Measurements from ENCODE around the gene ANO2.
"Not testable (repeated sequence)": the region's sequence is repeated elsewhere in the genome, so short reads cannot be mapped to it uniquely, and the experiment has no call there.

ANO2 gene

DNA sequence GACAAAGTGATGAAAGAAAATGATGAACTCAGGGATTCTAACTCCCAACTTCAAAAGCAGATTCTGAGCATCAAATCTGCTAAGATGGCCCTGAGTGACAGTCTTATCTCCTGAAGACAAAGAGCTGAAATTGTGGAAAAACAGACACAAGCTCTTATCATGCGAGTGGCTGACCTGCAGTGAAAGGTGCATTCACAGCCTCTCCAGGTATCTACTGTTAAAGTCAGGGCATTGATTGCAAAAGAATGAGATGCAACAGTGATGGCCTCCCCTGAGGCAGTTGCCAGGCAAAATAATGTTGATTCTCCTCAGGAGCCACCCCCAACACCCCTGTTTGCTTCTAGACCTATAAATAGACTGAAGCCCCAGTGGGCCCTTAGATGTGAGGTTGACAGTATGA is 126.2 kb downstream of the ANO2 start:
- DNase-seq (ENCODE audit: low read depth in 2 of 2) = not testable (repeated sequence)

DNA sequence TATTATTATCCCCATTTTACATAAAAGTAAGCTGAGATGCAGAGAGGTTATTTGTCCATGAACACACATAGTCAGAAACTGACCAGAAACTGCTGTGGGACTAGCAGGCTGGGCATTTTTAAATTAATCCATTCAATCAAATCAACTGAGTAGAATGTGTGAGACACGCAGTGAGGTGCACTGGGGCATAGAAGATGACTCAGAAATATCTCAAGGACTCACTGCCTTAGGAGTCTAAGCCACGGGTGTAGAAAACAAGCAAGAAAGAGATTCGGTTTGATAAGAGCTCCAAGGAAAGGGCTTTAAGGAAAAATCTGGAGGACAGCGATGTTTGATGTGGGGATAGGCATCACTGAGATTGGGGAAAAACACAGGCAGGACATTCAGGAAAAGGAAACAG is 127.8 kb downstream of the ANO2 start:
- no peak for DNase-seq (ENCODE audit: low read depth in 2 of 2)

DNA sequence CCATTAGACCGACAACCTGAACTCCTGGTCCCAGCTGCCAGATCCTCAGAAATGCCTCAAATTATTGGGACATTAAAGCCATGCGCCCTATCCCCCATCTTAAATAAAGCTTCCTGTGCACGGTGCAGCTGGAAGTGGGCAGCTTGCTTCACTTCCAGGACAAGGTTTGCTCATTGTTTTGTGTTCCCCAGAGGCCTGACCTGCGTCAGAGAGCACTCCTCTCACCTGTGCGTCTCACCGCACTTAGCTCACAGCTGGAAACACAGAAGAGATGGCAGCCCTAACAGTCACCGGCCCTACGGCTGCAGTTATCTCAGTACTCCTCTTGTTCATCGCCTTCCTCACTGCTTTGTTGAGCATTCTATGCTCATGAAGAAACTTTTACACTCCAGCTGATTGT is 135.5 kb downstream of the ANO2 start:
- DNase-seq (ENCODE audit: low read depth in 2 of 2) = no peak

DNA sequence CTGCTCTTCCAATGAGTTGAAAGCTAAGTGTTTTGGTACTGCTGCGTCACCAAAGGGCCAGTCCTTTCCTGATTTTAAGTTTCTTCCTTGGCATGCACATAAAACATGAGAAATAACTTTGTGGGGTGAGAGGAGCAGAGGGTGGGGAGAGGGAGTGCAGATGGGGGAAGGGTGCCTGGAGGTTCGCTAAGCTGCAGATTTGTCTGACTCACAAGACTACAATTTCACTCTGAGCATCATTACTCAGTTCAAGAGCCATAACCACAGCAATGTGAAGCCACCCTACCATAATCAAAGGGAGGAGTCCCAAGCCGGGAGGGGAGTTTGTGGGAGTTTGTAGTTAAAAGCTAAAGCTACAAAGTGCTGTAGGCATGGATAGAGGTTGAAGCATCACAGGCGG is 136.1 kb downstream of the ANO2 start:
- DNase-seq (ENCODE audit: low read depth in 2 of 2) = no peak

DNA sequence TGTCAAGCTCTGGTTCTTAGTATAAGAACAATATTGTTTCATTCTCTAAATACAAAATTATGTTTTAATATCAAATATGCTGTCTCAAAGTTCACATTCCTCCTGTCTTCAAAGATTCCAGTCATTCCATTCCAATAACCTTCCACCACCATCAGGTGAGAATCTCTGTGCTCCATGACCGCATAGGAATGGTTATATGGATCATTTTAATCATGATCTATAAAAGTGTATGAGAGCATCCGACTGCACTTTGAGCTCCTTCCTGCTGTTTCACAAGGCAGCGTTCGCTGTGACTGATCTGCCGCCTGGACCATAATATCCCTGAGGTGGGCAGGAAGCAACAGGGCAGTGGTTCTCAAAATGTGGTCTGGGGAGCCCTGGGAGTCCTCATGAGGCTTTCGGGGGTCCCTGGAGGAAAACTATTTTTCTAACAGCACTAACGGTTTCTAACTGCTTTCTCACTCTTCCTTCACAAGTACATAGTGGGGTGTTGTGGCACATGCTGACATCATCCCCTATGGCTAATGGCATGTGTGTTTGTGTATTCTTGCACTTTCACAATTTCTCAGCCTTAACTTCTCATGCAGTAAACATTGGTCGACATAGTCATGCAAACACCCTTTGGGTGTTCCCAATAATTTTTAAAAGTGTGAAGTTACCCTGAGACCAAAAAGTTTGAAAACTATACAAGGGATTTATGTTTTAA is 137.4 kb downstream of the ANO2 start:
- no peak for DNase-seq (ENCODE audit: low read depth in 2 of 2)

DNA sequence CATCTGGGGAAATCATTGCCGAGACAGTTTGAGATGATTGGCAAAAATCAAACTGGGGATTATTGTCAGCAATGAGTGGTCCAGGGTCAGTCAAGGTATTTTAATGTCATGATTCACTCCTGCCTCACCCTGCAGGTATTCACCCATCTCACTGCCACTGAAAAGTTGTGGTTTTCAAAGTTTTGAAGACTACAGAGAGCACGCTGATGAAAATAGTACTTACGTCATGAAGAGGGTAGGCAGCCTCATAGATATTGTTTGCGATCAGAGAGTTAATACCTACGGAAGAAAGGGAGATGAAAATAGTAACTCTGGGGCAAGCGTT is 138.0 kb downstream of the ANO2 start:
- DNase-seq (ENCODE audit: low read depth in 2 of 2) = no peak

DNA sequence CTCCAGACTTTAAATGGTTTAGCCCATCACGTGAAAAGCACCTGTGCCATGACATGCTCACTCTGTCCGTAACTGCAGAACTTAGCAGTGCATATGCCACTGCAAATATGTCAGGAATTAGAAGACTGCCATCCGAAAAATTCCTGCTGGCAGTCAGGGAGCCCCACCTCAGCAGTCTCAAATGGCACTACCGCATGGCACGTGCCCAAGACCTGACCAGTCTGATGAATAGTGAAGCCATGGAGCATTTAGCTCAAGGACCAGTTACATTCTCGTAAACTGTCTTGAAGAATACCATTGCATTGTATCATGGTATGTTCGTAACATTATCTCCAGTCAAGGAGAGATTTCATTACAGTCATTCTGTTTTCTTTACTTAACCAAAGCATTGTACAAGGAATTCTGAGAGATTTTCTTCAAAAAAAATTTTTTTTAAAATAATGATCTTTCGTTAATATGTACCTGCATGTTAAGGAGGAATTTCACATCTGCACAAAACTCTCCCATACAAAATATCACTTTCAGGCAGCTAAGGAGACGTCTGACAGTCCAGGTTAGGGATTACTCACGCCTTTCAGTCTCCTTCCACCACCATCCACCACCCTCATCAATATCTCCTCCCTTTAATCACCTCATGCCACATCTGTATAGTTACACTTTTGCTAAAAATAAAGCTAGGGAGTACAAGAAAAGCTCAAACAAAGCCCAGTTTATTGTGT is 138.5 kb downstream of the ANO2 start:
- no peak for DNase-seq (ENCODE audit: low read depth in 2 of 2)

DNA sequence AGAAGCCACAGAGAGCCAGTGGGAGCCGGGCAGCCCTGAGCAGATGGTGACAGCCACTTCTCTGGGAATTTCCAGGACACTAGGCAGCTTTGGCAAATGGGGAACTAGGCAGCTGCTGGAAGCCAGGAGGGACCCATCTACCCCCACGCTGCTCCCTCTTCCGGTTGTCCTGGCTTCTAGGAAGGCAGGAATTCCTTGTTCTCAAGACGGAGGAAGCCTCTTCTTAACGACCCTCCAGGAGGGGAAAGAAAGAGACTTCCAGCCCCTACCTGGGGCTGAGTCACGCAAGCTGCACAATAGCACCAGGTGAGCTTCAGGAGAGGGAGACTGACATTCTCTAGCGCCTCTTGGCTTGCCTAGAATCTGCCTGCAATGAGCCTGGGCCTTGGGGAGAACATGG is 141.5 kb downstream of the ANO2 start:
- no peak for DNase-seq (ENCODE audit: low read depth in 2 of 2)

DNA sequence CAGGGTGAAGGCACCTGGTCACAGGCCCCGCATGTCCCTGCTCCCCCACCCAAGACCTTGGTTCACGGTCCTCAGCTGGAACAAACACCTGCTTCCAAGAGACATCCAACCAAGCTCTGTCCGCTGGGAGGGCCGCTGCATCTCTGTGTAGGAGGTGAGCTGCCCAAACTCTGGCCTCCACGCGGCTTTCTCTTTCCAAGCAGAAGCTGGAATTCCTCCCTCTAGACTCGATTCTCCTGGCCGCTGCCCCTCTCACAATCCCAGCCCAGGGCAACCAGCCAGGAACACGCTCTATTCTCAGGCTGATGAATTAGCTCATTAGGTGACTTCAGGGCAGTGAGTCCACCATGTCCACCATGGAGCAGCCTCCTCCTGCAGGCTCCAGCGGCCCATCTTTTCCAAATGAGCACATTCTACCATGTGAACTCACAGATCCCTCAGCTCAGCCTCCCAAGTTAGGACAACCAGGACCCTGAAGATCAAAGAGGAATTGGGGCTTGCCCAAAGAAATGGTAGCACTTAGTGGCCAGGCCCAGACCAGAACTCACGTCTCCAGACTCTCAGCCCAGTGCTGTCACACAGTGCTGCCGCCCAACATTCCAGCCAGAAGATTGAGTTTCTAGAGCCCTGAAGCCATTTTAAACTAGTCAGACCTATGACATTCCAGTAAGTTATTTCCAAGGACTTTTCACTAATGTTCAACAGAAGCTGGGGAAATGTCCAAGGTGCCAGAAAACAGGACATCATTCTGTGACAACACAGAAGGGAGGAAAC is 146.6 kb downstream of the ANO2 start:
- DNase-seq (ENCODE audit: low read depth in 2 of 2) = no peak

DNA sequence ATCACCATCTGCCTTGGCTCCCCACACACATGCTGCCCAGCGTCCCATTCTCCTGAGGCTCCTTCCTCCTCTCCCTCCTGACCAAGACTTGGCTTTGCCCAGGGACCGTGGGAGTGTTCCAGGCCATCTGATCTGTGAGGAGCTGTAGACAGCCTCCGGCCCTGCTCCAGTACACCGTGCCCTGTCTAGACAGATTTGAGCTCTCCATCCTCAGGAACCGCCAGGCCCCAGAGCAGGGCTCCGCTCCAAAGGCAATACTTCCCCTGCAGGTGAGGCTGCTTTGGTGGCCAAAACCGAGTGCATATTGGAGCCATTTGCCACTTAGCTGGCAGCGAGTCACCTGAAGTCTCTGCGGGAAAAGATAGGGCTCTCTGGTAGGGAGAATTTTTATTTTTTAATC is 147.4 kb downstream of the ANO2 start:
- no peak for DNase-seq (ENCODE audit: low read depth in 2 of 2)

DNA sequence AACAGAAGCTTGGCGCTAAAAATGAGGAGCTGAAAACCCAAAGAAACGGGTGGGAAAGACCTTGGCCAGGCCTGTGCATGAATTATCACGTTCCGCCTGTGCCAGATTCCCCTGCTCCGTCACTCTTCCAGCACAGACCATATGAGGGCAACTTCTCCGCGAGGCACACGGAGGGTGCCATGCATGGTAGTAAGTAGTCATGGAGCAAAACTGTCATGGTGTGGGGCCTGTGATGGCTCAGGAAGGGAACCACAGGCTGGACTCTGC is 148.2 kb downstream of the ANO2 start:
- DNase-seq (ENCODE audit: low read depth in 2 of 2) = no peak

DNA sequence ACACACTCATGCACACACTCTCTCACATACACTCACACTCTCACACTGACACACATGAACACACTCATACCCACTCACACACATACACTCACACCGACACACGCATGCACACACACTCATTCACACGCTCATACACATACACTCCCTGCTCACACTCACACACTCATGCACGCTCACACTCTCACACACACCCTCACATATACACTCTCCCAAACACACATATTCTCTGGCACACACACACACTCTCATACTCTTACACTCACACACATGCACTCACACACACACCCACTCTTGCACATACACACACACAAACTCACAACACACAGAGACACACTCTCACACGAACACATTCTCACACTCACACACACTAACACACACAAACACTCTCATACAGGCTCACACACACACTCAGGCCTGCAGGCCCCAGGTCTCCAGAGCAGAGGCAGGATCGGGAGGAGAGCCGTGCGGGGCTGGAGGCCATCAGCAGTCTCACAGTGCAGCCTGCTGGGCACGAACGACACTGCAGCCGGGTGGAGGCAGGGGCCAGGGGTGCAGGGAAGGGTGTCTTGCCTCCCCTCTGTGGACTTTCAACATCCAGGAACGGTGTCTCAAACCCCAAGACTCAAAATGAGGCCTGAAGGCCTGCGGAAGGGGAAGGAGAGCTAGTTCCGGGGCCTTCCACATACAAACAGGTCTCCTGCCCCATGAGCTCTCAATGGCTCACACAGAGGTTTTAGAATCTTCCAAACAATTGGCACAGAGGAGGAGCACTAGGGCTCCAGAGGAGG is 148.7 kb downstream of the ANO2 start:
- DNase-seq (ENCODE audit: low read depth in 2 of 2) = no peak

DNA sequence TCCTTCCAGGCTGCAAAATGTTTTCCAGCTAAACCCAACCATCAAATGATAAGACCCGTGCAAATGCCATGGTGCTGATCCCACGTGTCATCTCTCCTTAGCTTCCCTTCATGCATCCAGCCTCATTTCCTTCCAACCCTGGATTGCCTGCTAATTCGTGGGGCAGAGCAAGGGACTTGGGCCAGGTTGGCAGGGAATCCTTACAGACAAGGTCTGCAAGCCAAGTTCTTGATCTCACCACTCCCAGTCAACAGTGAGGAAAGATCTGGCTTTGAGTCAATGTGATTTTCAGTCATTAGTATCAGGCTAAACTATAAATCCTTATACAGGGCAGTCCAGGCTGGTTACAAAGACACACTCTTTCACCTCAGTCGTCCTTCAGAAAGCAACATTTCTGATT is 150.9 kb downstream of the ANO2 start:
- DNase-seq (ENCODE audit: low read depth in 2 of 2) = no peak

DNA sequence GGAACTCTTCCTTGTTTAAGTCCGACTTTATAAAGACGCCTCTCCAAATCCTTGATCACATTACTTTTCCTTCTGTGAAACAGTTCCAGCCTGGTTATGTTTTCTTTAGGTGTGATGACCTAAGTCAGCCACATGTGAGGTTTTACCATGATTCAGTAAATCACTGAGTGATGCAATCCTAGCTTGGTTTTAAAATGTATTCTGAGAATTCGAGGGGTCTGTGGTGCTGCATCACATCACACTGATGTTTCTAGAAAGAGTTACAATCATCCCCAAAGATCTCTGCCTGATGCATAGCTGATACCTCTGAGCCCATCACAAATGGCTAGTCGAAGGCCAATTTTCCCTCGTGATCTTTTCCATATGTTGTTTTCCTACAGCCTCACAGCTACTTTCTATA is 152.7 kb downstream of the ANO2 start:
- DNase-seq (ENCODE audit: low read depth in 2 of 2) = no peak

DNA sequence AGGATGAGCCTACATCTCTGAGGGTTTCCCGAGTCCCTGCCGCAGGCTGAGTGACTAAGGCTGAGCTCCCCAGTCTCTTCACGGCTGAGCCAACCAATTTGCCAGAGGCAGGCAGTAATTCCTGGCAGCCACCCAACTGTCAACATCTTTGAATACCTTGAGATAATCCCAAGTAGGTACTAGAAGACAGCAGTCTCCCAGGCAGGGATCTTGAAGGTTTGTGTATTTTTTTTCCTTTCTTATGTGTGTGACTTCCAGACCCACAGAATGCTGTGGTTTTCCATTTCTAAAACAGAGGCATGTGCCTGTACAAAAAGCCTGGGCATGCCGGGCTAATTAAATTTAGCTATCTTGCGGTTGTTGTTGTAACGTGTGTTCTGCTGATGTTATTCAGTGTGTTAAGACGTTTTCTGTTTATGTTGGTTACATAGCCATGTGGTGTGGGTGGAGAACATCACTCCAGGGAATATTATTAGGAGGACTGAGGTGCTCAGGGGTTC is 155.5 kb downstream of the ANO2 start:
- no peak for DNase-seq (ENCODE audit: low read depth in 2 of 2)

DNA sequence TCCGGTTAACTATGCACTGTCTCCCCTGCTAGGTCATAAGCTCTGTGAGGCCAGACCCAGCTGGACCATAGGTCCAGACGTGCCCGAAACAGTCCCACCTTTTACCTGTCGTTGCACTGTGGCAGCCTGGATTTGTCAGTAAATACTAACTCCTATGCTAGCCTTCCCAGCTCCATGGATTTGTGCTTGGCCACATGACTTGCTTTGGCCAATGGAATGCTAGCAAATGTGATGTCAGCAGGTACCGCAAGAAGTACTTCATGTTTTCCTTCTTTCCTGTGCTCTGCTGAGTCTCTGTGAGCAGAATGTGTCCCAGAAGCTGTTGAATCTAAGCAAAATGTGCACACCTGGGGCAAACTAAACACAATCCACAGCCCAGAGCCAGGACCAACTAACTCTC is 157.2 kb downstream of the ANO2 start:
- no peak for DNase-seq (ENCODE audit: low read depth in 2 of 2)

DNA sequence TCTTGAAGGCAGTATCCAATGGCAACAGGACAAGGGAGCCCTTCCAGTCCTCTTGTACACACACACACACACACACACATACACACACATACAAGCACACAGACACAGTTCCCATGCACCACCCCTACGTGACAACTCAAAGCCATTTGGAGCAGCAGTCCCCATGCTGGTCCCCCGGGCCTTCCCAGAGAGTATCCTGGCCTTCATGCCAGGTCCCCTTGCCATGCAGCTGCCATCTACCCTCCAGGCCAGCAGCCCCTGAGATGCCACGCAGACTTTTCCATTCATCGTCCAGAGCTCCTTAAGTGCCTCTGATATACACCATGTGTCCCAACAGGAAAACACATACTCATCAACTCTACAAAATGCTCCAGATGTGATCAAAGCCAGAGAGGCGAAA is 159.5 kb downstream of the ANO2 start:
- DNase-seq (ENCODE audit: low read depth in 2 of 2) = no peak

DNA sequence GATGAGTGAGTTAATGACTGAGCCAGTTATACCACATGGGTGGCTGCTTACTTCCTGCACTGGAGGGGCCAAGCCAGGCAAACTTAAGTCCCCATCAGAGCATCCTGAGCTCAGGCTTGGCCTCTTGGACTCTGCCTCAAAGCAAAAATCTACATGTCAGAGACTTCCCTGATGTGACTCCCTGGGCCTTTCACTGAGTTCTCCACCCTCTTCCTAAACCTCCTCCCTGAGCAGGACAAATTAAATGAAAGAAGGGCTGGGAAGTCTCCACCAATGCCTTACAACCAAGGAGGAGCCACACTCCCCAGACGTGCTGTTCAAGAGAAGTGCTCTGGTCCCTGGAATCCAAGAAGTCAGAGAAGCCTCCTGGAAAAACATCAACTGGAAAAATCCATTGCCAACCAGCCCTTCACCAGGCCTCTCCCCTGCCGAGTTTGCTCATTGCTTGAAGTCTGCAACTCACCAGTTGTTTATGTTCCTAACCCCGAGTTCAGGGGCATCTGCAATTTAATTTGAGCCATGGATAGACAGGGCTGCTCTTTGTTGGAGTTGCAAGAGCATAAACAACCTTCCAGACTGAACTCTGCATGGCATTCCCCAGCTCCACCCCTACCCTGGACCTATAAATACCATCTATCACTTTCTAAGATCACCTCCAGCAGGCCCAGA is 160.5 kb downstream of the ANO2 start:
- DNase-seq (ENCODE audit: low read depth in 2 of 2) = no peak

DNA sequence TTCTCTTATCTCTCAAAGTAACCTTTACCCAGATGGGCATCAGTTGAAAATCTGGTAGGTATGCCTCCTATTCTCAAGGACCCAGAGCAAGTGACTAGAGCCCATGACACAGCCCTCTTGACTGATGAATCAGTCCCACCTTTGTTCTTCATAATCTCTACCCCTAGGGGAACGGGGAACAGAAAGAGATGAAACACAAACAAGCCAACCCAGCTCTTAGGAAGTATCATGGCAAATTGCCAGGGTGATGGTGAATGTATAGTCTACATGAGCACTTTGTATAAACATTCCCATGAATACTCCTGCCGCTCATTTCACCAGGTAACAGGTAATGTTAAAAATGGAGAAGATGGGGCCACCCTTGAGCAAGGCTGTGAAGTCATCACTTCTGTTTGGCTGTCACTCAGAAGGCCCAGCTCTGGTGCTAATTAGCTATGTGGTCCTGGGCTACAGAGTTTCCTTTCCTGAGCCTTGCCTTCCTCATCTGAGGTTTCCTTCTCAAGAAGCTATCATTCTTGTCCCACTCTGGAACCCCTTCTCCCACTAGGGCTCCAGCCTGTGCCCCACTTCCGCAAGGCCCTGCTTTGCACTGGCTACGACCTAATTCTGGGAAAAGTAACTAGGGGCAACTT is 161.7 kb downstream of the ANO2 start:
- no peak for DNase-seq (ENCODE audit: low read depth in 2 of 2)

DNA sequence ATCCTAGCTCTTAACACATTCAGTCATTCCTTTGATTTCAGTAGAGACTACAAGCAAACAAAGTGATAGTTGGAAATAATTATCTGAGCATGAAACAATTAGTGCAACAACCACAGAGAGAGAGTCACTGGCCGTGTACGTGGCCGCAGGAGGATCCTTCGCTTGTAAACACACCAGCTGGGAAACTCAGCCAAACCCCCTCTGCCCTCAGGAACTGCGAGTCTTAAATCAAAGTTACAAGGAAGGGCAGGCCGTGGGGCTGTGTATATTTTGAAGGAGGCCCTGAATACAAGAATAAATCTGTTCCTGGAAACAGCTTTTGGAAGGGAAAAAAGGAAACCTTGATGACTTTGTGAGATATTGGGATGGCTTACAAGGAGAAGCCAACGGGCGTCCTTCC is 164.5 kb downstream of the ANO2 start:
- DNase-seq (ENCODE audit: low read depth in 2 of 2) = no peak

DNA sequence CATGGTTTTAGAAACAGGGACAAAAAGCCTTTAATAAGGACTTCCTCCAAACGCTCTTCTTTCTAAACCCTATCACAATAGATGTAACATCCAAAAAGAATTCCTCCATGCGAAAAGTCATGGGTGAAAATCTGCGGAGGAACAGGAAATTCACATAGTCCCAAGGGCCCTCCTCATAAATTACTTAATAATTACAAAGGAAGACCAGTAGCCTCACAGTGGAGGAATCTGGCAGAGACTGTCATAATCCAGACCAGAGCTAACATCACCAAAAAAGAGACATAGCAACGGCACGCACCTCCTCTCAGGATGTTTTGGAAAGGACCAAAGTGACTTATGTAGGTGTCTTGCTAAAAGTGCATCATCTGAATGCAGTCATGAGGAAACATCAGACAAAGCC is 165.7 kb downstream of the ANO2 start:
- DNase-seq (ENCODE audit: low read depth in 2 of 2) = no peak
